Brain microvascular endothelial cell (primary cell): ENCODE data around the gene GLT1D1.
"Not testable (repeated sequence)": the region's sequence is repeated elsewhere in the genome, so short reads cannot be mapped to it uniquely, and the experiment has no call there.

Experiments used
- DNase-seq: peaks from one replicate; pipeline ENCODE4 v3.0.0-alpha.2; 2020
- H3K27ac ChIP-seq: fragments of 250-450 bp; sonication (Bioruptor Pico); 2 replicates; pipeline ENCODE4 v1.5.1; 2020; ENCODE audit warnings: mild to moderate bottlenecking, moderate library complexity
- H3K27me3 ChIP-seq: fragments of 250-450 bp; sonication (Bioruptor Pico); replicated peaks from 2 replicates; pipeline ENCODE4 v1.5.1; 2020; ENCODE audit warnings: mild to moderate bottlenecking
- H3K36me3 ChIP-seq: fragments of 250-450 bp; sonication (Bioruptor Pico); replicated peaks from 2 replicates; pipeline ENCODE4 v1.5.1; 2020; ENCODE audit warnings: mild to moderate bottlenecking
- H3K4me3 ChIP-seq: 2 replicates; pipeline ENCODE4 v1.5.1; 2011; ENCODE audit warnings: low read depth, mild to moderate bottlenecking, control low read depth, low read length, moderate library complexity
- CTCF ChIP-seq: IDR thresholded peaks from 2 replicates; pipeline ENCODE4 v1.5.1; 2011; ENCODE audit warnings: low read depth, mild to moderate bottlenecking, moderate library complexity, low read length, control low read depth, inconsistent platforms; ENCODE audit errors: missing control alignments
- in situ Hi-C: cut with HindIII; loops from 2 replicates; pipeline ENCODE4 v1.10.0; 2017; ENCODE audit warnings: low sequenced_read_pairs, low pct_ligation_motif_present

GLT1D1 gene

DNA sequence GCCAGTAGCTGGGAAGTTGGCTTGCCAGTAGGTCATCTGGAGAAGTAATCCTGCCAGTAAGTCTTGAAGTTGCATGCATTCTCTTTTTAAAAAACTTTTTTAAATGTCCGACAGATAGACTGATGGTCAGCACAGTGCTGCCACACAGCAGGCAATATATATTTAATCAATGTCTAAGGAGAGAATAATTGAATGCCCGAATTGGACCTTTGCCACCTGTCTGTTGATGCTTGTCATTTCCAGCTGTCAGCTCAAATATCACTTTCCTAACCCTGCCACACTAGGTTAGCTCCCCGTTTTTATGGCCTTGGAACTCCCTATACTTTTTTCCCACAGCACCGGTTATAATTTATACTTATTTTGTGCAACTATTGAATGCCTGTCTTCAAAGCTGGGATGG, 27.4 kb upstream of the GLT1D1 start:
- no peak for DNase-seq
- Histone ChIP-seq H3K27me3 (no peaks in the 10 kb centered on the region), H3K27ac (no peak overlapping the region), H3K4me3 (no peak overlapping the region), H3K36me3 (peaks cover 4% of the 10 kb centered on the region)
- in situ Hi-C loops, result no loop called here
- TF ChIP-seq CTCF, result no peak

- Histone ChIP-seq H3K27me3 (no peaks in the 10 kb centered on the region), H3K36me3 (no peaks in the 10 kb centered on the region), H3K27ac (no peak overlapping the region), H3K4me3 (no peak overlapping the region)
- no peak for DNase-seq
- in situ Hi-C loops, result no loop called here
- no peak for TF ChIP-seq CTCF
These were observed 25.6 kb upstream of the GLT1D1 start for GRCh38 chr12:128827724-128828123.

GRCh38 chr12:128829861-128830504, 23.3 kb upstream of the GLT1D1 start:
- no peak for TF ChIP-seq CTCF
- no peaks in the 10 kb centered on the region for H3K36me3 ChIP-seq
- no peaks in the 10 kb centered on the region for H3K27me3 ChIP-seq
- no peak overlapping the region for H3K4me3 ChIP-seq
- no peak for DNase-seq
- in situ Hi-C loops, result no loop called here
- no peak overlapping the region for H3K27ac ChIP-seq

DNA sequence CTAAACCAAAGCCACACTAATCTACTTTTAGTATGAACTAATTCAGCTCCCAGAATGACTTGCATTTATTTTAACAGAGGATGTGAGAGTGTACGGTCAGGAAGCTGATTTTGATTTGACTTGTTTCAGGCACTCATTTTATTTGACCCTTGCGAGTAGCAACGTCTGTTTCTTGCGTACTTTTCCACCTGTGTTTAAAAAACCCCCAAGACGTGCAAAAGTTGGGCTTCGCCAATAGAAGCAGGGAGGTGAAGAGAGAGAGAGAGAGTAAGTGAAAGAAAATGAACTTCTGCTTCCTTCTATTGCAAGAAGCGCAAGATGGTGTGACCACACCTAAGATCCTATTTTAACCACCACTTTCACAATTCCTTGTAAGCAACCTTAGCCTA, 22.8 kb upstream of the GLT1D1 start:
- H3K27ac ChIP-seq, result no peak overlapping the region
- no peak for TF ChIP-seq CTCF
- in situ Hi-C loops, result no loop called here
- no peaks in the 10 kb centered on the region for H3K36me3 ChIP-seq
- no peaks in the 10 kb centered on the region for H3K27me3 ChIP-seq
- no peak for DNase-seq
- no peak overlapping the region for H3K4me3 ChIP-seq

- H3K27me3 ChIP-seq, result no peaks in the 10 kb centered on the region
- no peak for TF ChIP-seq CTCF
- no peak overlapping the region for H3K27ac ChIP-seq
- H3K36me3 ChIP-seq, result no peaks in the 10 kb centered on the region
- DNase-seq, result no peak
- in situ Hi-C loops, result no loop called here
- no peak overlapping the region for H3K4me3 ChIP-seq
These were observed 19.9 kb upstream of the GLT1D1 start for GRCh38 chr12:128833418-128833817.

DNA sequence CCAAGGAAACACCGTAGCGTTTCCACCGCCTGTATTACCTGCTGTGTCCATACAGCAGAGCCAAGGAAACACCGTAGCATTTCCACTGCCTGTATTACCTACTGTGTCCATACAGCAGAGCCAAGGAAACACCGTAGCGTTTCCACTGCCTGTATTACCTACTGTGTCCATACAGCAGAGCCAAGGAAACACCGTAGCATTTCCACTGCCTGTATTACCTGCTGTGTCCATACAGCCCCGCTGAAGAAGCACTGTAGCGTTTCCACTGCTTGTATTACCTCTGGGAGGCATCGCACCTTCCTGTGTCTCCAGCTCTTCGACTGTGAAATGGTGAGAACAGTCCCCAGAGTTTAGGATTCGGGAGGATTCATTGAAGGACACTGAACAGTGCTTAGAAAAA, 13.4 kb upstream of the GLT1D1 start:
- DNase-seq, in situ Hi-C loops, H3K27ac ChIP-seq, H3K27me3 ChIP-seq, H3K36me3 ChIP-seq, H3K4me3 ChIP-seq: not testable (repeated sequence)
